ENCODE results near the gene ACADM. TPM values are rescaled to one million over a fixed set of nuclear protein-coding genes. Genes with fewer than 3 reads are reported as not detected.

ACADM gene
- total and polyA plus RNA-seq, 8 donors: 15.2 to 77.5 (median 35.5) TPM

DNA sequence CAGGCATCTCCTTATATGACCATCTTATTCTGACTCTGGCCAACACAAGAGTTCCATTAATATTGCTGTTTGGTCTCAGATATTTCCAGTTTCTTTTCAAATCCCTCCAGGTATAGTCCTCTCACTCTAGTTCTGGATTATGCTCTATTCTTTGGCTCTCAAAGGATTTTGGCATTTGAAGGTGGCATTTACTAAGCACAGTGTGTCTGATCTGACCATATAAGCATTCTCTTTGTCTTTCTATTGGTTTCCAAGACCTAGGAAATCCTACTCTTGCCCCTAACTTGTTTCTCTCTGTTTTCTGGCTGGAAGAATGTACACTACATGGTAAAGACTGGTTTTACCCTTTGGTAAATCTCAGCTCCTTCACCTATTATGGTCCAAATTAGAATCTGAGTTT, 12.7 kb upstream of the ACADM start:
- intact Hi-C loops (cut with DNase I; ENCODE audit: low total_unique reads): no loop called here
- Histone ChIP-seq H3K4me1 (no peaks in the 10 kb centered on the region), H3K4me3 (no peak overlapping the region), H3K36me3 (no peaks in the 10 kb centered on the region), H3K27ac (no peak overlapping the region), H3K27me3 (no peaks in the 10 kb centered on the region), H3K9me3 (no peaks in the 10 kb centered on the region)
- TF ChIP-seq, protein P1, sequence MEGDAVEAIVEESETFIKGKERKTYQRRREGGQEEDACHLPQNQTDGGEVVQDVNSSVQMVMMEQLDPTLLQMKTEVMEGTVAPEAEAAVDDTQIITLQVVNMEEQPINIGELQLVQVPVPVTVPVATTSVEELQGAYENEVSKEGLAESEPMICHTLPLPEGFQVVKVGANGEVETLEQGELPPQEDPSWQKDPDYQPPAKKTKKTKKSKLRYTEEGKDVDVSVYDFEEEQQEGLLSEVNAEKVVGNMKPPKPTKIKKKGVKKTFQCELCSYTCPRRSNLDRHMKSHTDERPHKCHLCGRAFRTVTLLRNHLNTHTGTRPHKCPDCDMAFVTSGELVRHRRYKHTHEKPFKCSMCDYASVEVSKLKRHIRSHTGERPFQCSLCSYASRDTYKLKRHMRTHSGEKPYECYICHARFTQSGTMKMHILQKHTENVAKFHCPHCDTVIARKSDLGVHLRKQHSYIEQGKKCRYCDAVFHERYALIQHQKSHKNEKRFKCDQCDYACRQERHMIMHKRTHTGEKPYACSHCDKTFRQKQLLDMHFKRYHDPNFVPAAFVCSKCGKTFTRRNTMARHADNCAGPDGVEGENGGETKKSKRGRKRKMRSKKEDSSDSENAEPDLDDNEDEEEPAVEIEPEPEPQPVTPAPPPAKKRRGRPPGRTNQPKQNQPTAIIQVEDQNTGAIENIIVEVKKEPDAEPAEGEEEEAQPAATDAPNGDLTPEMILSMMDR (IDR thresholded peaks at IDR 0.05): no peak
- TF ChIP-seq EP300 (IDR thresholded peaks at IDR 0.05) (no peak), POLR2A (IDR thresholded peaks at IDR 0.05) (no peak), POLR2AphosphoS5 (IDR thresholded peaks at IDR 0.05) (no peak)
- no peak for DNase-seq

DNA sequence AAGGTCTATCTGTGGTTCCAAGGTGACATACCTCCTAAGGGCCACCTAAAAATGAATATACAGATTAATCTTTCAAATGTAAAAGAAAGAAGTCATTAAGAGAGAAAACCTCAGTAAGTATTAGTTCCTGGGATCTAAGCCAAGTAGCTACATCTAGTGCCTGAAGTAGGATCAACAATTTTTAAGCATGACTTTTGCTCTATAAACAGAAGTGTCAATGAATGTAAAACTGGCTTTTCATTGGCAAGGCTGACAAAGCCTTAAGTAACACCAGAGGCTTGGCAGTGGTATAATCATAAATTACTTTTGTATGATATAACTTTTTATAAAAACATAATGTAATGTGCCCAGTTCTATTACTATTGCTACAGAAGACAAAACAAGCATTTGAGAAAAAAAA, 12.2 kb upstream of the ACADM start:
- Histone ChIP-seq H3K4me1 (no peaks in the 10 kb centered on the region), H3K4me3 (no peak overlapping the region), H3K27ac (no peak overlapping the region), H3K27me3 (no peaks in the 10 kb centered on the region), H3K36me3 (no peaks in the 10 kb centered on the region), H3K9me3 (no peaks in the 10 kb centered on the region)
- no peak for TF ChIP-seq POLR2A (IDR thresholded peaks at IDR 0.05)
- no peak for TF ChIP-seq EP300 (IDR thresholded peaks at IDR 0.05)
- TF ChIP-seq, protein P1 (IDR thresholded peaks at IDR 0.05): no peak
- no peak for TF ChIP-seq POLR2AphosphoS5 (IDR thresholded peaks at IDR 0.05)
- intact Hi-C loops (cut with DNase I; ENCODE audit: low total_unique reads): no loop called here
- peak in 1 of 2 donors; percentile 4 for DNase-seq

DNA sequence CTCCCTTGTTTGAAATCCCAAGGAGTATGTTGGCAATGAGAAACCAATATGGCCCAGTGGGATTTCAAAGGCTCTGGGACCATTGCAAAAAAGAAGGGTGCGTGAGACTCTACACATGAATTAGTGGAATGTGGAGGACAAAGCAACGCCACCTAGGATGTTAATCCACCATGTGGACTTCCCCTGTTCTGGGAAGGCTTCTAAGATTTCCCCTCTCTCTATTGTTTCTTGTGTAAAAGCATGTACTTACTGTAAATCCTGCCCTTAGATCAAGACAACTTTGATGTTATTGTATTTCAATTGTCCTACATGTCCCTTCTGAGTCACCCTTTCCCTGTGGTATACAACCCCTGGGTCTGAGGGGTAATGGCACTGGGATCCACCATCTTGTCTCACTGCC, 4.7 kb upstream of the ACADM start:
- intact Hi-C loops (cut with DNase I; ENCODE audit: low total_unique reads): loop anchor here (10.0 kb wide), 1 partner anchor 65 kb away; the partner anchor contains the start of gene RABGGTB
- WGBS, 5 donors: 86 to 100% (median 92%) methylated on average over 2 of the region's 2 CpGs

DNA sequence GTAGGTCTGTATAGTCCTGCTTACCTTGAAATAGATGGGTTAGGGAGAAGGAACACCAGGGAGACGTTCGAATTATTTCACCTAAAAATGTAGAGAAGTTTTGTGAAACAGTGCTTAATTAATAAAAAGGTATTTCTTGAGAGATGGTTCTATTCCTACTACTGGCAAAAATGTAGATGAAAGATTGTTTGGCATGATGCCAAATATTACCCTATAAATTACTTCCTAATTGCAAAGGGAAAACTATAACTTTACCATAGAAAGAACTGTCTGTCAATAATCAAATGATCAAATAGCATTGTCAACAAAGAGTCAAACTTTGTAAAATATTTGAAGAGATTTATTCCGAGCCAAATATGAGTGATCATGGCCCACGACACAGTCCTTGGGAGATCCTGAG, 4.2 kb upstream of the ACADM start:
- intact Hi-C loops (cut with DNase I; ENCODE audit: low total_unique reads): loop anchor here (10.0 kb wide), 1 partner anchor 64 kb away; the partner anchor contains the start of gene RABGGTB
- H3K27ac ChIP-seq: no peak overlapping the region
- WGBS, 5 donors: 89 to 97% (median 93%) methylated on average over 4 of the region's 4 CpGs
- TF ChIP-seq EP300 (IDR thresholded peaks at IDR 0.05) (no peak), POLR2A (IDR thresholded peaks at IDR 0.05) (no peak), POLR2AphosphoS5 (IDR thresholded peaks at IDR 0.05) (no peak)
- TF ChIP-seq, protein P1 (IDR thresholded peaks at IDR 0.05): no peak
- peaks cover 0 to 14% (median 9%) of the 10 kb centered on the region in 4 donors for H3K4me1 ChIP-seq
- no peaks in the 10 kb centered on the region for H3K36me3 ChIP-seq
- no peak overlapping the region for H3K4me3 ChIP-seq
- no peaks in the 10 kb centered on the region for H3K9me3 ChIP-seq
- no peaks in the 10 kb centered on the region for H3K27me3 ChIP-seq
- no peak for DNase-seq

More for the DNA sequence above, 4.7 kb upstream of the ACADM start:
- TF ChIP-seq, protein P1 (IDR thresholded peaks at IDR 0.05): no peak
- no peak for TF ChIP-seq POLR2AphosphoS5 (IDR thresholded peaks at IDR 0.05)
- no peak for TF ChIP-seq POLR2A (IDR thresholded peaks at IDR 0.05)
- TF ChIP-seq EP300 (IDR thresholded peaks at IDR 0.05): no peak
- no peaks in the 10 kb centered on the region for H3K9me3 ChIP-seq
- no peak overlapping the region for H3K4me3 ChIP-seq
- H3K4me1 ChIP-seq: peaks cover 0 to 14% (median 7%) of the 10 kb centered on the region in 4 donors
- DNase-seq: no peak
- no peaks in the 10 kb centered on the region for H3K36me3 ChIP-seq
- no peaks in the 10 kb centered on the region for H3K27me3 ChIP-seq
- no peak overlapping the region for H3K27ac ChIP-seq

Data from stomach (tissue), 9 donors.